ENCODE data around the gene TTC22.
A peak's percentile ranks its signal among the peaks of the same experiment; 100 is the strongest.

TTC22 gene

GRCh38 chr1:54764133-54764921 is 36.8 kb downstream of the TTC22 start, which contains the start of gene PARS2:
PARS2 (minus strand) TSS chr1:54764523; CDS start chr1:54759161, 5,362 bp downstream.
- TF ChIP-seq, protein P1, sequence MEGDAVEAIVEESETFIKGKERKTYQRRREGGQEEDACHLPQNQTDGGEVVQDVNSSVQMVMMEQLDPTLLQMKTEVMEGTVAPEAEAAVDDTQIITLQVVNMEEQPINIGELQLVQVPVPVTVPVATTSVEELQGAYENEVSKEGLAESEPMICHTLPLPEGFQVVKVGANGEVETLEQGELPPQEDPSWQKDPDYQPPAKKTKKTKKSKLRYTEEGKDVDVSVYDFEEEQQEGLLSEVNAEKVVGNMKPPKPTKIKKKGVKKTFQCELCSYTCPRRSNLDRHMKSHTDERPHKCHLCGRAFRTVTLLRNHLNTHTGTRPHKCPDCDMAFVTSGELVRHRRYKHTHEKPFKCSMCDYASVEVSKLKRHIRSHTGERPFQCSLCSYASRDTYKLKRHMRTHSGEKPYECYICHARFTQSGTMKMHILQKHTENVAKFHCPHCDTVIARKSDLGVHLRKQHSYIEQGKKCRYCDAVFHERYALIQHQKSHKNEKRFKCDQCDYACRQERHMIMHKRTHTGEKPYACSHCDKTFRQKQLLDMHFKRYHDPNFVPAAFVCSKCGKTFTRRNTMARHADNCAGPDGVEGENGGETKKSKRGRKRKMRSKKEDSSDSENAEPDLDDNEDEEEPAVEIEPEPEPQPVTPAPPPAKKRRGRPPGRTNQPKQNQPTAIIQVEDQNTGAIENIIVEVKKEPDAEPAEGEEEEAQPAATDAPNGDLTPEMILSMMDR (conservative IDR thresholded peaks at IDR 0.05; ENCODE audit: low read depth, low read length) = no peak
- H3K4me3 ChIP-seq (ENCODE audit: low read length) = peak within 1 kb of the TSS; percentile 95
- DNase-seq (ENCODE audit: low read depth) = peak; percentile 99

- DNase-seq (ENCODE audit: low read depth) = no peak
- H3K4me3 ChIP-seq (ENCODE audit: low read length) = peak overlapping the region; percentile 95
- TF ChIP-seq, protein P1 (conservative IDR thresholded peaks at IDR 0.05; ENCODE audit: low read depth, low read length) = no peak
Measured at GRCh38 chr1:54763816-54764132, 37.3 kb downstream of the TTC22 start.

DNA sequence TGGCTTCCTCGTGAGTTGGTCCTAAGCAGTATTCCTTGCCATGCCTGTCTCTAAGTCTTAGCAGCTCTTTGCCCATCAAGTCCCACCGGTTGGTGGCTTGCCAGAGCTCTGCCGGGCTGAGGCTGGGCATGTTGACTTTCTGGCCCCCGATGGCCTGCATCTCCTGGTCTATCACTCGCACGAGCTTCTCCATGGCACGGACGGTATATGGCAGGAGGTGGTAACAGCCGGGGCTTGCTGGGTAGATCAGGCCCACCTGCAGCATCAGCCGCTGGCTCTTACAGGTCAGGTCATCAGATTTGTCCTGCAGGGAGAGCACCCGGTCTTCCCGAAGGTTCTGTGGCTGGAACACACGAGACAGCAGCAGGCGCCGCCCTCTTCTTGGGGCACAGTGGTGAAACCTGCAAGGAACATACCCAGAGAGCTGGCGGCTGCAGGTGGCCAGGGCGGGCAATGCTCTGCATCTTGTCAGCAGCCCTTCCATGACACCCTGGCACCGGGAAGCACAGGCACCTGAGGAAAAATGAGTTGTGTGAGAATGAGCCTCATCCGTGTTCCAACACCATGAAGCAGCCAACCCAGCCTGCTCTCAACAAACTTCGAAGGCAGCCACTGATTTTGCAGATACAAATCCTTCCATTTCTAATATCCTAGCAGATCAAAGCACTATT is 42.3 kb downstream of the TTC22 start:
- no peak for DNase-seq (ENCODE audit: low read depth)
- TF ChIP-seq, protein P1 (conservative IDR thresholded peaks at IDR 0.05; ENCODE audit: low read depth, low read length) = no peak
- no peak overlapping the region for H3K4me3 ChIP-seq (ENCODE audit: low read length)

DNA sequence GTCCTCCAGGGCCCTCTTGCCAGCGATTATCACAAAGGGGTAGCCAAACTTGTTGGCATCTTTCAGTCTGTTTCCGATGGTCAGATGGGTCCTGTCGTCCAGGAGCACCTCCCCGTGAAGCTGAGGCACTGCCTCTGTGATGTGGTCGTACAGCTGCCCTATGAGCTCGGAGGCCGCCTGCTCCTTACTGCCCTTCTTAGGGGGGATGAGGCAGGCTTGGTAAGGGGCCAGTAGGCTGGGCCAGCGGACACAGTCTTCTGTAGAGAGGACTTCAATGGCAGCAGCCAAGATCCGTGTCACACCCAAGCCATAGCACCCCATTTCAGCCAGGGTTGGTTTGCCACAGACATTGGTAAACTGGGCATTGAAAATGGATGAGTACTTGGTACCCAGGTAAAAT is 43.3 kb downstream of the TTC22 start:
- TF ChIP-seq, protein P1 (conservative IDR thresholded peaks at IDR 0.05; ENCODE audit: low read depth, low read length) = no peak
- H3K4me3 ChIP-seq (ENCODE audit: low read length) = no peak overlapping the region
- no peak for DNase-seq (ENCODE audit: low read depth)

GRCh38 chr1:54754486-54755285 is 46.4 kb downstream of the TTC22 start:
- no peak overlapping the region for H3K4me3 ChIP-seq (ENCODE audit: low read length)
- TF ChIP-seq, protein P1 (conservative IDR thresholded peaks at IDR 0.05; ENCODE audit: low read depth, low read length) = no peak
- DNase-seq (ENCODE audit: low read depth) = no peak

DNA sequence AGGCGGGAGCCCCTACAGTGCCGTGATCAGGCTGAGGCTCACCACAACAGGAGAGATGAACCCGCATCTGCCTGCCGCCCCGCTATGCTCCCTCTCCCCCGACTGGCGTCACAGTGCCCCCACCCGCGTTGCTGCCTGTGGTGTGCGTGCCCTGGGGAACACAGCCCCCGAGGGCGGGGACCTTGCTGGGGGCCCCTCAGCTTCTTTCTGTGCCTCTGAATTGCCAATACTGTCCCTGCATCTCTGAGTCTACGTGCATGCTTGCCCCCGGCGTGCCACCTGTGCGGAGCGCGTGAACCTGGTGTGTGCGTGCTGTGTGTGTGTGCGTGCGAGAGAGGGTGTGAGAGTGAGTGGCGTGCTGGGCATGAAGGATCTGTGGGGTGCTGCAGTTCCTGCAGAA is 47.1 kb downstream of the TTC22 start:
- DNase-seq (ENCODE audit: low read depth) = no peak
- TF ChIP-seq, protein P1 (conservative IDR thresholded peaks at IDR 0.05; ENCODE audit: low read depth, low read length) = no peak

More for the DNA sequence above, 47.1 kb downstream of the TTC22 start:
- H3K4me3 ChIP-seq (ENCODE audit: low read length) = no peak overlapping the region

Data from retinal pigment epithelial cell (primary cell).